CD14-positive monocyte (primary cell): Measurements from ENCODE around the gene JAML. TPM values are rescaled to one million over a fixed set of nuclear protein-coding genes. Genes with fewer than 3 reads are reported as not detected.

Experiments
- DNase-seq, 3 donors: peaks; one replicate each; pipeline ENCODE4 v3.0.0-alpha.2; 2011 to 2022
- H2AFZ ChIP-seq: 2 replicates; pipeline ENCODE4 v1.6.0; 2012; ENCODE audit warnings: mild to moderate bottlenecking, low read depth, low read length, inconsistent platforms; ENCODE audit not compliant: insufficient read depth, poor library complexity, severe bottlenecking
- H3K27ac ChIP-seq, 2 donors: 1 replicate in 1 of 2; 2 replicates in 1 of 2; pipeline ENCODE4 v1.5.1; 2012 to 2013; ENCODE audit warnings: low read length in 2 of 2, control low read depth in 1 of 2, inconsistent platforms in 1 of 2, low read depth in 1 of 2, mild to moderate bottlenecking in 1 of 2
- H3K27me3 ChIP-seq, 2 donors: one replicate each; pipeline versions ENCODE4 v1.6.0 to v1.6.1; 2011 to 2013; ENCODE audit warnings: low read length in 2 of 2; ENCODE audit not compliant: control insufficient read depth in 2 of 2, insufficient read depth in 2 of 2
- H3K36me3 ChIP-seq, 2 donors: replicated peaks in 1 of 2; 1 replicate in 1 of 2; 2 replicates in 1 of 2; pipeline versions ENCODE4 v1.5.1 to v1.6.1; 2012 to 2013; ENCODE audit warnings: low read length in 2 of 2, control low read depth in 1 of 2, inconsistent platforms in 1 of 2, mild to moderate bottlenecking in 1 of 2; ENCODE audit not compliant: insufficient read depth in 2 of 2, control insufficient read depth in 1 of 2
- H3K4me1 ChIP-seq, 2 donors: 1 replicate in 1 of 2; 2 replicates in 1 of 2; pipeline versions ENCODE4 v1.5.1 to v1.6.1; 2012 to 2013; ENCODE audit warnings: low read length in 2 of 2, control low read depth in 1 of 2, inconsistent platforms in 1 of 2, mild to moderate bottlenecking in 1 of 2, moderate library complexity in 1 of 2; ENCODE audit not compliant: insufficient read depth in 2 of 2, control insufficient read depth in 1 of 2
- H3K4me2 ChIP-seq: replicated peaks from 2 replicates; pipeline ENCODE3; 2012; ENCODE audit warnings: low read length, moderate library complexity, mild to moderate bottlenecking; ENCODE audit not compliant: poor library complexity, severe bottlenecking; ENCODE audit errors: extremely low read depth
- H3K4me3 ChIP-seq, 3 experiments: fragments of 200-600 bp in 1 of 3; sonication (generic) in 1 of 3; replicated peaks in 1 of 3; 1 replicate in 2 of 3; 2 replicates in 1 of 3; pipeline ENCODE4 v1.5.1; 2011 to 2013; ENCODE audit warnings: low read length in 3 of 3, mild to moderate bottlenecking in 3 of 3, control low read depth in 2 of 3, low read depth in 2 of 3, inconsistent platforms in 1 of 3, moderate library complexity in 1 of 3
- H3K79me2 ChIP-seq: 2 replicates; pipeline ENCODE4 v1.6.0; 2012; ENCODE audit warnings: mild to moderate bottlenecking, control low read depth, inconsistent platforms, low read length, moderate library complexity; ENCODE audit not compliant: insufficient read depth
- H3K9ac ChIP-seq: 2 replicates; pipeline ENCODE4 v1.6.0; 2017; ENCODE audit warnings: low read length, mild to moderate bottlenecking; ENCODE audit not compliant: insufficient read depth, poor library complexity, severe bottlenecking
- H3K9me3 ChIP-seq, 2 donors: replicated peaks in 1 of 2; 1 replicate in 1 of 2; 2 replicates in 1 of 2; pipeline versions ENCODE4 v1.5.1 to v1.6.1; 2012 to 2013; ENCODE audit warnings: low read length in 2 of 2, control low read depth in 1 of 2; ENCODE audit not compliant: control insufficient read depth in 1 of 2, insufficient read depth in 1 of 2
- H4K20me1 ChIP-seq: 2 replicates; pipeline ENCODE4 v1.6.0; 2012; ENCODE audit warnings: mild to moderate bottlenecking, low read length, control low read depth, moderate library complexity; ENCODE audit not compliant: insufficient read depth
- H3K27ac Mint-ChIP-seq, 7 donors: one replicate each; pipeline ENCODE4 v1.8.0; 2020; ENCODE audit warnings: mild to moderate bottlenecking in 7 of 7, mixed read lengths in 7 of 7, moderate library complexity in 6 of 7, inconsistent platforms in 2 of 7
- H3K27me3 Mint-ChIP-seq, 3 donors: one replicate each; pipeline ENCODE4 v1.8.0; 2021 to 2022; ENCODE audit warnings: low read depth in 3 of 3, mild to moderate bottlenecking in 3 of 3, mixed read lengths in 3 of 3, moderate library complexity in 3 of 3, inconsistent platforms in 1 of 3
- H3K36me3 Mint-ChIP-seq, 2 donors: one replicate each; pipeline ENCODE4 v1.8.0; 2020; ENCODE audit warnings: mixed read lengths in 2 of 2, inconsistent platforms in 1 of 2, mild to moderate bottlenecking in 1 of 2
- H3K4me1 Mint-ChIP-seq: one replicate; pipeline ENCODE4 v1.8.0; 2020; ENCODE audit warnings: mild to moderate bottlenecking, mixed read lengths
- H3K4me3 Mint-ChIP-seq, 2 donors: one replicate each; pipeline ENCODE4 v1.8.0; 2020; ENCODE audit warnings: mild to moderate bottlenecking in 2 of 2, mixed read lengths in 2 of 2, moderate library complexity in 1 of 2
- H3K9me3 Mint-ChIP-seq, 7 donors: one replicate each; pipeline ENCODE4 v1.8.0; 2020 to 2022; ENCODE audit warnings: mixed read lengths in 7 of 7, mild to moderate bottlenecking in 6 of 7, moderate library complexity in 6 of 7, inconsistent platforms in 2 of 7
- WGBS: methylation state at CpG from one replicate; pipeline ENCODE4 v1.1.5; 2013; ENCODE audit warnings: missing lambda C conversion rate; ENCODE audit not compliant: insufficient coverage; 5-methylcytosine and 5-hydroxymethylcytosine counted together
- intact Hi-C, 2 donors: fragments of 100-400 bp; cut with micrococcal nuclease; formaldehyde crosslinking; loops; one replicate each; pipeline versions ENCODE4 v1.15.0 to v1.15.1; 2023
- polyA plus RNA-seq, 3 donors: library from polyadenylated mRNA; depleted of rRNA in 1 of 3; unstranded in 2 of 3; stranded (reverse) in 1 of 3; fragments of 300-500 nt in 2 of 3; fragments of >200 nt in 1 of 3; fragmentation: Illumina TruSeq in 2 of 3; gene quantifications; 1 replicate in 2 of 3; 2 replicates in 1 of 3; pipeline ENCODE4 v1.2.3, GENCODE V29; 2012 to 2021
- TF ChIP-seq, protein P1 (sequence below): fragments of 200-600 bp; IDR thresholded peaks from one replicate; pipeline ENCODE4 v1.8.0; 2022; ENCODE audit warnings: antibody characterized with exemption, mild to moderate bottlenecking

The JAML gene
- polyA plus RNA-seq, 3 donors, result 316 to 968 (median 748) TPM

DNA sequence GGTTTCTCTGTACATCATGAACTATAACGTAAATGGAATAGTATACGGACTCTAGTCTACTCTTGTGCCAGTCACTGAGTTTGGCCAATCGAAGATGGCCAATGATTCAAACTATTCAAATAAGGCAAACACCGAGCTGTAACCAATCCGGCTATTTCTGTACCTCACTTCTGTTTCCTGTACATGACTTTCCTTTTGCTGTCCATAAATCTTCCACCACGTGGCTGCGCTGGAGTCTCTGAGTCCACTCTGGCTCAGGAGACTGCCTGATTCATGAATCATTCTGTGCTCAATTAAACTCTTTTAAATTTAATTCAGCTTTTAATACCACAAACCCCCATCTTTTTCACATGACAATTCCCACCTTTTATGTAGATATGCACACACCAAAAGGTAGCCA lies 1.5 kb upstream of the JAML start:
- Histone ChIP-seq H4K20me1 (peaks cover 2% of the 10 kb centered on the region), H3K79me2 (peaks cover 52% of the 10 kb centered on the region), H3K36me3 (peaks cover 0 to 11% of the 10 kb centered on the region in 2 donors), H3K4me2 (peak overlapping the region; percentile 78), H3K9me3 (no peaks in the 10 kb centered on the region), H3K27me3 (no peaks in the 10 kb centered on the region), H3K9ac (no peak overlapping the region), H3K4me3 (peak overlapping the region in 1 of 3 experiments; percentile 82), H3K27ac (peak overlapping the region; percentile 75 to 90), H2AFZ (no peak overlapping the region), H3K4me1 (peaks cover 79 to 87% of the 10 kb centered on the region in 2 donors)
- WGBS, result 0% methylated on average over 5 of the region's 7 CpGs
- Mint-ChIP-seq H3K36me3 (peaks cover 22 to 28% of the 10 kb centered on the region in 2 donors), H3K9me3 (no peaks in the 10 kb centered on the region), H3K4me1 (peaks cover 82% of the 10 kb centered on the region), H3K4me3 (peak overlapping the region in 1 of 2 donors; percentile 71), H3K27me3 (no peaks in the 10 kb centered on the region), H3K27ac (no peak overlapping the region)
- peak; percentile 70 to 88 (median 86) for DNase-seq
- intact Hi-C loops, result no loop called here
- TF ChIP-seq, protein P1, sequence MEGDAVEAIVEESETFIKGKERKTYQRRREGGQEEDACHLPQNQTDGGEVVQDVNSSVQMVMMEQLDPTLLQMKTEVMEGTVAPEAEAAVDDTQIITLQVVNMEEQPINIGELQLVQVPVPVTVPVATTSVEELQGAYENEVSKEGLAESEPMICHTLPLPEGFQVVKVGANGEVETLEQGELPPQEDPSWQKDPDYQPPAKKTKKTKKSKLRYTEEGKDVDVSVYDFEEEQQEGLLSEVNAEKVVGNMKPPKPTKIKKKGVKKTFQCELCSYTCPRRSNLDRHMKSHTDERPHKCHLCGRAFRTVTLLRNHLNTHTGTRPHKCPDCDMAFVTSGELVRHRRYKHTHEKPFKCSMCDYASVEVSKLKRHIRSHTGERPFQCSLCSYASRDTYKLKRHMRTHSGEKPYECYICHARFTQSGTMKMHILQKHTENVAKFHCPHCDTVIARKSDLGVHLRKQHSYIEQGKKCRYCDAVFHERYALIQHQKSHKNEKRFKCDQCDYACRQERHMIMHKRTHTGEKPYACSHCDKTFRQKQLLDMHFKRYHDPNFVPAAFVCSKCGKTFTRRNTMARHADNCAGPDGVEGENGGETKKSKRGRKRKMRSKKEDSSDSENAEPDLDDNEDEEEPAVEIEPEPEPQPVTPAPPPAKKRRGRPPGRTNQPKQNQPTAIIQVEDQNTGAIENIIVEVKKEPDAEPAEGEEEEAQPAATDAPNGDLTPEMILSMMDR, result no peak

GRCh38 chr11:118223992-118224391 lies 819 bp downstream of the JAML start:
- Histone ChIP-seq H3K27me3 (no peaks in the 10 kb centered on the region), H3K4me1 (peaks cover 79 to 87% of the 10 kb centered on the region in 2 donors), H3K4me2 (peak overlapping the region; percentile 78), H4K20me1 (peaks cover 12% of the 10 kb centered on the region), H3K27ac (peak overlapping the region; percentile 67 to 90), H2AFZ (no peak overlapping the region), H3K79me2 (peaks cover 76% of the 10 kb centered on the region), H3K4me3 (peak overlapping the region; percentile 69 to 94 (median 82)), H3K9me3 (no peaks in the 10 kb centered on the region), H3K36me3 (peaks cover 3 to 32% of the 10 kb centered on the region in 2 donors), H3K9ac (peak overlapping the region; percentile 67)
- Mint-ChIP-seq H3K4me1 (peaks cover 93% of the 10 kb centered on the region), H3K36me3 (peaks cover 40 to 44% of the 10 kb centered on the region in 2 donors), H3K27ac (peak overlapping the region in 3 of 7 donors; percentile 90 to 92 (median 91)), H3K9me3 (no peaks in the 10 kb centered on the region), H3K27me3 (no peaks in the 10 kb centered on the region), H3K4me3 (peak overlapping the region; percentile 73 to 94)
- 58% methylated on average over 2 of the region's 6 CpGs for WGBS
- DNase-seq, result no peak
- TF ChIP-seq, protein P1, result no peak
- intact Hi-C loops, result no loop called here
